ENCODE results near the gene TMEM44.
"Not testable (repeated sequence)": the region's sequence is repeated elsewhere in the genome, so short reads cannot be mapped to it uniquely, and the experiment has no call there.

TMEM44 gene

GRCh38 chr3:194615226-194615625 is 18.0 kb downstream of the TMEM44 start:
- no peak for DNase-seq (ENCODE audit: low read depth in 1 of 2, low spot score in 1 of 2)

- DNase-seq (ENCODE audit: low read depth in 1 of 2, low spot score in 1 of 2): no peak
Measured at GRCh38 chr3:194612221-194612620, 21.0 kb downstream of the TMEM44 start.

DNA sequence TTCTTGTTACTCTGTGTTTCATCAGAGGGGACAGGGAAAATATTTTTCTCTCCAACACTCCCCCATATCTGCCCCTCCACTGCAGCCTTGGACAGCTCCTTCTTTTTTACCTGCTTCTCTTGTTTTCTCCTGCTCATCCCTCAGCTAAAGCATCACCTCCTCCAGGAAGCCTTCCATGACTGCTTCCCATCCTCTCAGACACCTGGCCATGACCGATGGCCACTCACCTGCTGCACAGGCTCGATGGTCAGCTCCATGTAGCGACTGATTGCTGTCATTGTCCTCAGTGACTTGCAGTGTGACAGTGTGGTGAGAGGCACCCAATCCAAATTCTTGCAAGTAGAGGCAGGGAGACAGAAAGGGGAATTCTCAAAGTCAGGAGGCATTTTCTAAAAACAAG is 22.5 kb downstream of the TMEM44 start:
- no peak for DNase-seq (ENCODE audit: low read depth in 1 of 2, low spot score in 1 of 2)

- DNase-seq (ENCODE audit: low read depth in 1 of 2, low spot score in 1 of 2): no peak
Measured at GRCh38 chr3:194609601-194610000, 23.6 kb downstream of the TMEM44 start.

- no peak for DNase-seq (ENCODE audit: low read depth in 1 of 2, low spot score in 1 of 2)
Measured at GRCh38 chr3:194608981-194609380, 24.2 kb downstream of the TMEM44 start.

DNA sequence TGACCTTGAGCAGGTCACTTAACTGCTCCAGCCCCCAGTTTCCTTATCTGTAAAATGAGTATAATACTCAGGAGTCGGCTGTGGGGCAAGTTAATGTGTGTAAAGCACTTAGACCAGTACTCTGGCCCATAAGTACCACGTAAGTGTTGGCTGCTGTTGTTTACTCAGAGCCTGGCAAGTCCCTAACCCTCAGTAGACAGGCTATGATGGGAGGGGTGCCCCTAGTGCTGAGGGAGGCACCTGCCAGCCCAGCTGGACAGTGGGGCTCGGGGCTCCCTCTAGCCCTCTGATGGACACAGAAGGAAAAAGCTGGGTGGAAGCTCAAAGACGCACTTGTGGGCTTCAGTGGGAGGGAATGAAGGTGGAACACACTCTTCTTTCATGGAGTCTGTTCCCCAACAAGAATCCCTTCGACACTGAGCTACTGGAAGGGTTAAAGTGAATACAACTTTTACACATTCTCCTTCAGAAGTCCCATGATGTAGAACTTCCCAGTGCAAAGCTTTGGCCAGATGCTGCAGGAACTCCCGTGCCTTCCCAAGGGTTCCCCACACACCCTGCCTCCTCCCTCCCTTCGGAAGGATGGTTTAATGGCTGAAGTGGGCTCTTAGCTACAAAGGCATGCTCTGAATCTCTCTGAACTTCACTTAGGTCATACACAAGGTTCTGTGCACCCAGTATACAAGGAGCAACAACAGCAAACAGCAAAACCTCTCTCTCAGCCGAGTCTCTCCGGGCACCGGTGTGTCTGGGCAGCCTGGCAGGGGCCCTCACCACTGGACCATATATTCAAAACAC is 25.4 kb downstream of the TMEM44 start:
- DNase-seq (ENCODE audit: low read depth in 1 of 2, low spot score in 1 of 2): no peak

DNA sequence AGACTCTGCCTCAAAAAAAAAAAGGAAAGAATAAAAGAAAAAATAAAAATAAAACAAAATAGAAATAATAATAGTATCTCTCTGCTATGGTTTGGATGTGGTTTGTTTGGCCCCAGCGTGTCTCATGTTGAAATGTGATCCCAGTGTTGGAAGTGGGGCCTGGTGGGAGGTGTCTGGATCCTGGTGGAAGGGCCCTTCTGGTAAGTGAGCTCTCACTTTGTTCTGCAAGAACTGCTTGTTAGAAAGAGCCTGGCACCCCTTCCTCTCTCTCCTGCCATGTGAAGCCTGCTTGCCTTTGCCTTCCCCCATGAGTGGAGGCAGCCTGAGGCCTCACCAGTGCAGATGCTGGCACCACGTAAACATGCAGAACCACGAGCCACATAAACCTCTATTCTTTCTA is 26.3 kb downstream of the TMEM44 start:
- no peak for DNase-seq (ENCODE audit: low read depth in 1 of 2, low spot score in 1 of 2)

DNA sequence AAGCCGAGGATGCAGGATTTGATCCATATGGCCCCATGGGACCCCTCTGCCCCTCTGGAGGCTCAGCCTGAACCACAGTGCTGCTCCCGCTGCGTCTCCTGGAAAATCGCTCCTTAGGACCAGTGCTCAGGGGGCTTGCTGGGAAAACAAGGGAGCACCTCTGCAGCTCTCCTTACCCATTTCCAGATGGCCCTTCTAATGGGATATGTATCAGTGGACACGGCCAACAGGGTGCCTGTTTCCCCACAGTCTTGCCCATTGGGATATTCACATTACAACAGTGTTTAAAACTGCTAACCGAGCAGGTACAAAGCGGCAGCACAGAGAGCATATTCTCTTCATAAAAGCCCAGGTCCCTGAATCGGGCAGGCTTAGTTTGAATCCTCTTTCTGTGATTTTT is 27.1 kb downstream of the TMEM44 start:
- DNase-seq (ENCODE audit: low read depth in 1 of 2, low spot score in 1 of 2): no peak

DNA sequence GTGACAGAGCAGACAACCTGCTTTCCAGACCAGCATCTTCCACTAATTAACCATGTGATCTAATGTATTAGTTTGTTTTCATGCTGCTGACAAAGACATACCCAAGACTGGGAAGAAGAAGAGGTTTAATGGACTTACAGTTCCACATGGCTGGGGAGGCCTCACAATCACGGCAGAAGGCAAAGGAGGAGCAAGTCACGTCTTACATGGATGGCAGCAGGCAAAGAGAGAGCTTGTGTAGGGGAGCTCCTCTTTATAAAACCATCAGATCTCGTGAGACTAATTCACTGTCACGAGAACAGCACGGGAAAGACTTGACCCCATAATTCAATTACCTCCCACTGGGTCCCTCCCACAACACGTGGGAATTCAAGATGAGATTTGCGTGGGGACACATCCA is 27.9 kb downstream of the TMEM44 start:
- DNase-seq (ENCODE audit: low read depth in 1 of 2, low spot score in 1 of 2): not testable (repeated sequence)

DNA sequence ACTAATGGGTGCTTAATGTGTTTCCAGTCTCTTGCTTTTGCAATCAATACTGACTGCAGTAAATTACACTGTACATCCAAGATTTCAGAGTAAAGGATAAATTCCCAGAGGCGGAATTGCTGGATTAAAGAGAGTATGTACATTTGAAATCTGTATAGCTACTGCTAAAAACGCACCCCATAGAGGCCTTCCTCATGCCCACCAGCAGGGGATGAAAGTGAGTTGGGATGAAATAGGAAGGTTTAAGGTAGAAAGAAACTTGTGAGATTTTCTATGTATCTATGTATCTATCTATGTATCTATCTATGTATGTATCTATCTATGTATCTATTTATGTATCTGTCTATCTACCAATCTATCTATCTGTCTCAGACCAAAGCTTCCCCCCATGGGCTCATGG is 28.4 kb downstream of the TMEM44 start:
- DNase-seq (ENCODE audit: low read depth in 1 of 2, low spot score in 1 of 2): no peak

DNA sequence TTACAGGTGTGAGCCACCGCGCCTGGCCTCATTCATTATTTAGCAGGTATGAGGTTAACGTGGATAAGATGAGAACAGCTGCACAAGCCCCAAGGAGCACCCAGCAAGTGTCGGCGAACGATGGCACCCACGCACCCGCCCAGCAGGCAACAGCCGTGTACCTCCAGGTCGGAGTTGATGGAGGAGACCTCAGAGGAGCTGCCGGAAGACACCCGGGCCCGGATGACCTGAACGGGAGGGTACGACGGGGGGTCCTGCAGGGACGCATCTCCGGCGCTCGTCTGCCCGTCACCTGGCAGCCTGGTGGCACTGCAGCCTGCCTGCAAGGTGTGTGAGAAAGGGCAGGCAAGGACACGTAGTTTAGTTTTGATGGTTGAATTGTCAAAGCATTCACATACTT is 29.1 kb downstream of the TMEM44 start:
- DNase-seq (ENCODE audit: low read depth in 1 of 2, low spot score in 1 of 2): no peak

DNA sequence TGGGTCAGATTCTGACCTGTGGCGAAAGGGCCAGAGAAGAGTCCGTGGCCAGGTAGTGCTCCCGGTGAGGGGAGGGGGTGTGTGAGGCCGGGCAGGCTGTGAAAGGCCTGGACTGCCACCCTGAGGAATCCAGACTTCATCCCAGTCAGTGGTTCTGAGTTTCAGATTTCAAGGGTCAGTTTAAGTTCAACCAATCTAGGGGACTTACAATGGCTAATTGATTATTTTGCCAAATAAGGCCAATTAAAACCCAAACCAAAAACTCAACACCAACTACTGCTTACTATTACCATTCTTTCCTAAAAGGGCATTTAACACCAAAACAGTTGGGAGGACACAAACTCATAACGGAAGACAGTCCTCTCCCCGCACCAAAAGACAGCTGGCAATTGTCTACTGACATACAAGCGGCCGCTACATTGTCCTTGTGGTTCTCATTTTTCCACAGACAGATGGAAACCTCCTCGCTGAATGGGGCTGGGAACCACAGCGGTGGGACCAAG is 30.5 kb downstream of the TMEM44 start:
- DNase-seq (ENCODE audit: low read depth in 1 of 2, low spot score in 1 of 2): no peak

DNA sequence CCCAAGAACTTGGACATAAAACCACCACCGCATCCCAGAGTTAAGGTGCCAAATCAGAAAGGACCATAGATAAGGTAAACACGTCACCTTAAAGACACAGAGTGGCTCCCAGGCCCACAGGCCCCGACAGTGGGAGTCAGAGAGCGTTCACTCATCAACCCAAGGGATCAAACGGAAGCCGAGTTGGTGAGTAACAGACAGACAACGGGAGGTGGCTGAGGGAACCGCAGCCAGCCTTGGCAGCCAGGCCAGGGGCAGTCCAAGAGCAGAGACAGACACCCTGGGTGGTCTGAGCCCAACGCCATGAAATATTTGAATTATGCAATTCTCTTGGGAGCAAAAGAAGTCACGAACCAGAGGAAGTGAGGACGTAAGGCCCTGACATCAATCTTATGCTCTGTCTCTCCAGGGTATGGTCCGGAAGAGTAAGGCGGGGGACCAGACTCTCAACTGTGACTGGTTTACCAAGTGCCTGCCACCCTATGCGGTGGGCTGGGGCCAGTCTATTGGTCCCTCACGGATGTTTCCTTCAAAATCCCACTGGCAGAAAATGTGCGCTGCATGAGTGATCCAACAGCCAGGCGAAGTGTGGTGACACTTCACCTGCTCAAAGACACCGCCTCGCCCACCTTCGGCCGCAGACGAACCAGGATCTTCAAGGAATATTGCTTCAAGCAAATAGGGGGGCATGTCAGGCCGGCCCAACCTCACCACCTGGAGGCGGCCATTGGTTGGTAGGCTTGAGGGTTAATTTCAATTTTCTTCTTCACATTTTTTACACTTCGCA is 34.3 kb downstream of the TMEM44 start:
- DNase-seq (ENCODE audit: low read depth in 1 of 2, low spot score in 1 of 2): no peak

DNA sequence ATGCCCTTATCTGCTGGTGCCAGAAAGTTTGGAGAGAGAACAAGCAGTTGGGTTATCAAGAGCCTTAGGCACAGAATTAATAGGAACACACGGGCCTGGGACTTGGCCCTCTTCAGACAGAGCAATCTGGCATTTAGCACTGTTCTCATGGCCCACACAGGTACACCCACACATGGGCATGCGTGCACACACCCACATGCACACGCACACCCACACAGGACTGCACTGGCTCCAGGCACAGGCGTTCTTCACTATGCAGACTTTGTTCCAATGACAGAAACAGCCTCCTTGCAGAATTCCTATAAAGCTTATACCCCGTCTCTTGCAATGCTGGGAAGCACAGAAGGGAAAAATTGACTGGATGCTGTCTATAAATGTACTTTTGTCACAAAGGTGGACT is 36.3 kb downstream of the TMEM44 start:
- no peak for DNase-seq (ENCODE audit: low read depth in 1 of 2, low spot score in 1 of 2)

GRCh38 chr3:194592798-194593752 is 40.1 kb downstream of the TMEM44 start:
- no peak for DNase-seq (ENCODE audit: low read depth in 1 of 2, low spot score in 1 of 2)

- DNase-seq (ENCODE audit: low read depth in 1 of 2, low spot score in 1 of 2): no peak
Measured at GRCh38 chr3:194588741-194589140, 44.5 kb downstream of the TMEM44 start.

GRCh38 chr3:194588236-194588635 is 45.0 kb downstream of the TMEM44 start:
- no peak for DNase-seq (ENCODE audit: low read depth in 1 of 2, low spot score in 1 of 2)

DNA sequence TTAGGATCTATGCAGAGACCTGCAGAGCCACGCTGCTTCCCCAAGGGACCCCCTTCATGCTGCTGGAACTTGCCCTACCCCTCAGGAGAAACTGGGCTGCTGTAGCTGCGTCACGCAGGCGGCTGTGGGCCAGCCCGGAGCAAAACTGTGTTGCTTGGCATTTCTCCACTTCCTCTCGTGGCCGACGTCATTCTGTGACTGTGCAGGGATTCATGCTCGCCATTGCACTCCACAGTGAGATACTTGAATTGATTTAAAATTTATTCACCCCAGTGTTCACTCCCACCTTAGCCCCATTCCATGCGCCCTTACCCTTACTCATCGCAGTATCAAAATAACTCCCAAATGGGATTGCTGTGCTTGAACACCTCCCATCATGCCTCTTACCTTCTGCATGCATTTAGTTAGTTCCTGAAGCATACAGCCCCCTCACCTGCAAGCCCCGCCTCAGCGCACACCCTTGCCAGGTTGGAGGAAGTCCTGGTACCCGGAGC is 45.7 kb downstream of the TMEM44 start:
- DNase-seq (ENCODE audit: low read depth in 1 of 2, low spot score in 1 of 2): no peak

DNA sequence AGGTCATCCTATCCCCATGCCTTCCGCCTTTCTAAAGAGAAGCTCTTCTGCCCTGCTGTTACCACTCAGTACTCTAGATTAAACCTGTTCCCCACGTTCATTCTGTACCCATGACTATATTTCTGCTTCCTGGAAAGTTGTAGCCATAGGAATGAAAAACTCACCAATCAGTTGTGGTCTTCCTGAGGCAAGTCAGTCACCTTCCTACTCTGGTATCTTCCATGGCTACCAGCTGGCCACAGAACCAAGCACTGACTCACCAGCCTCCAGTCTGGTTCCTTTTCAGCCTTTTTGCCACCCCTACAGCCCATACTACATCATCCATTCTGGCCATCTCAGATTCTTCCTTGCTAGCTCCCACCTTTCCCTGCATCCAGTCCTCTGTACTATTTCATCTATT is 46.4 kb downstream of the TMEM44 start:
- no peak for DNase-seq (ENCODE audit: low read depth in 1 of 2, low spot score in 1 of 2)

- DNase-seq (ENCODE audit: low read depth in 1 of 2, low spot score in 1 of 2): no peak
Measured at GRCh38 chr3:194585880-194586281, 47.3 kb downstream of the TMEM44 start.

GRCh38 chr3:194584866-194585265 is 48.4 kb downstream of the TMEM44 start:
- DNase-seq (ENCODE audit: low read depth in 1 of 2, low spot score in 1 of 2): no peak

Measured in stimulated activated CD4-positive, alpha-beta T cell treated with anti-CD3 and anti-CD28 coated beads, Interleukin-15, amount 100 ng/mL, for 1 hour (primary cell).